GM12873 (cell line): Measurements from ENCODE around the gene ARMCX5.

Experiments used
- CTCF ChIP-seq: IDR thresholded peaks from 2 replicates; pipeline ENCODE4 v1.5.1; 2012; ENCODE audit warnings: low read depth, mild to moderate bottlenecking, moderate library complexity, low read length, control low read depth; ENCODE audit not compliant: insufficient read depth; ENCODE audit errors: missing control alignments

The ARMCX5 gene

DNA sequence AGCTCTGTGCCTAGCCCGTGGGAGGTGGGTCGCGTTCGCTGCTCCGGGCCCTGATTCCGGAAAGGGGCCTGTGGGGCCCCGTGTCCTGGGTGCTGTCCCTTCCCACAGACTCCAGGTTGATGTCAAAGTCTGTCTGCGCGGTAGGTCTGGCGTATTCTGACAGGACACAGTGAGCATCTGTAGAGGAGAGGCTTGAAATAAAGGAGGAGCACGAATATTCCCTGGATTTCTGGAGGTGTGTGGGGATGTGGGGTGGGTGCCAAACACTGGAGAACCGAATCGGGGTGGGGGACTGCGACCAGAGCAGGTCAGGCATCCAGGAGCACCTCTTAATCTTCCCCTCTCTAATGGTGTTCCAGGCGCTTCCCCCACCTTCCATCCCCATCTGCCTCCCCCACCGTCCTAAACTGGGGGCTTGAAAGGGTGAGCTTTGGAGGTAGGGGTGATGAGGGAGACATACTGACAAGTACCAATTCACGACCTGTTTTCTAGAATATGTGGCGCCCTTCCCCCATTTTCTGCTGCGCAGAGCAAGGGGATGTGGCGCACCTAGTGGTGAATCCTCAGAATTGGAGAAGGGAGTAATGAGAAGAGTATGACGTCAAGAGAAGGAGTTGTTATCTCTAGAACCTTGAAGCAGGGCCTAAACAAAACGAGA, 52.8 kb downstream of the ARMCX5 start:
- TF ChIP-seq CTCF: peak; percentile 24
